Sciatic nerve (tissue), 2 donors: ENCODE results near the gene CCDC136. TPM values are rescaled to one million over a fixed set of nuclear protein-coding genes. Genes with fewer than 3 reads are reported as not detected.
A peak's percentile ranks its signal among the peaks of the same experiment; 100 is the strongest.

Source experiments
- ATAC-seq: fragments of 200-7000 bp; cut with Tn5 transposase; one replicate; pipeline ENCODE4 v1.9.1; 2020; ENCODE audit warnings: mild to moderate bottlenecking, moderate library complexity
- DNase-seq: peaks from one replicate; pipeline ENCODE4 v3.0.0-alpha.2; 2020; ENCODE audit warnings: low spot score
- intact Hi-C: fragments of 100-400 bp; cut with DNase I; formaldehyde crosslinking; loops from one replicate; pipeline ENCODE4 v1.14.2; 2022
- total RNA-seq: library from RNA; stranded (reverse); fragmentation: NEBNext Ultra II Directional; extraction: Animal tissue kit (Norgen Biotek cat#: 25700); gene quantifications from one replicate; pipeline ENCODE4 v1.2.1, GENCODE V29; 2021
- donor health status: DM: no; HTN: no; CAD: no.
- donor health status: DM: no; HTN: no; CAD: no.

Gene CCDC136
- total RNA-seq, 1 donor from 2014 or later, result 5.9 TPM

GRCh38 chr7:128839751-128840177 lies 48.0 kb downstream of the CCDC136 start:
- intact Hi-C loops, result no loop called here
- no peak for DNase-seq
- ATAC-seq, result no peak

GRCh38 chr7:128840326-128841170 lies 48.8 kb downstream of the CCDC136 start:
- peak; percentile 51 for DNase-seq

GRCh38 chr7:128841171-128841690 lies 49.5 kb downstream of the CCDC136 start:
- no peak for ATAC-seq
- intact Hi-C loops, result no loop called here
- peak; percentile 56 for DNase-seq

More at GRCh38 chr7:128840326-128841170, 48.8 kb downstream of the CCDC136 start:
- intact Hi-C loops, result no loop called here
- ATAC-seq, result no peak

GRCh38 chr7:128841921-128842673 lies 50.3 kb downstream of the CCDC136 start:
- DNase-seq (peak; percentile 60), ATAC-seq (peak; percentile 21)
- intact Hi-C loops, result no loop called here

GRCh38 chr7:128842674-128843641 lies 51.2 kb downstream of the CCDC136 start:
- DNase-seq (peak; percentile 51), ATAC-seq (no peak)
- intact Hi-C loops, result no loop called here

- no peak for ATAC-seq
- DNase-seq, result no peak
- intact Hi-C loops, result no loop called here
Observed at GRCh38 chr7:128843938-128844621, 52.3 kb downstream of the CCDC136 start.

GRCh38 chr7:128844777-128845311 lies 53.1 kb downstream of the CCDC136 start:
- intact Hi-C loops, result no loop called here
- ATAC-seq, result no peak
- DNase-seq, result no peak

GRCh38 chr7:128845475-128845874 lies 53.7 kb downstream of the CCDC136 start:
- no peak for ATAC-seq
- intact Hi-C loops, result no loop called here
- no peak for DNase-seq

GRCh38 chr7:128845987-128846386 lies 54.2 kb downstream of the CCDC136 start:
- intact Hi-C loops, result no loop called here
- ATAC-seq, result no peak
- DNase-seq, result no peak

- ATAC-seq (no peak), DNase-seq (no peak)
- intact Hi-C loops, result no loop called here
Observed at GRCh38 chr7:128846781-128847444, 55.1 kb downstream of the CCDC136 start.

GRCh38 chr7:128847721-128848211 lies 56.0 kb downstream of the CCDC136 start:
- ATAC-seq (no peak), DNase-seq (no peak)
- intact Hi-C loops, result no loop called here

- ATAC-seq, result no peak
- no peak for DNase-seq
- intact Hi-C loops, result no loop called here
Observed at GRCh38 chr7:128848289-128849155, 56.8 kb downstream of the CCDC136 start.

GRCh38 chr7:128849156-128849515 lies 57.4 kb downstream of the CCDC136 start:
- DNase-seq (no peak), ATAC-seq (no peak)
- intact Hi-C loops, result no loop called here

GRCh38 chr7:128849804-128850490 lies 58.2 kb downstream of the CCDC136 start:
- DNase-seq, result no peak
- intact Hi-C loops, result no loop called here
- no peak for ATAC-seq

GRCh38 chr7:128852537-128853254 lies 60.9 kb downstream of the CCDC136 start:
- DNase-seq (no peak), ATAC-seq (no peak)
- intact Hi-C loops, result no loop called here
